Stomach (tissue), 4 donors: ENCODE measurements around the gene TBX21.

Experiments
- CTCF ChIP-seq, 7 experiments: fragments of 450-650 bp in 4 of 7; fragments of 200-600 bp in 3 of 7; sonication (generic) in 3 of 7; IDR thresholded peaks; one replicate each; pipeline ENCODE4 v1.5.1; 2016 to 2019; ENCODE audit warnings: antibody characterized with exemption in 7 of 7, control low read depth in 2 of 7, mild to moderate bottlenecking in 1 of 7
- POLR2A ChIP-seq, 4 donors: fragments of 450-650 bp; IDR thresholded peaks; one replicate each; pipeline ENCODE4 v1.6.1; 2016; ENCODE audit warnings: antibody characterized with exemption in 4 of 4, control low read depth in 2 of 4, mild to moderate bottlenecking in 1 of 4, moderate library complexity in 1 of 4

- no peak for TF ChIP-seq POLR2A (IDR thresholded peaks at IDR 0.05)
- TF ChIP-seq CTCF (IDR thresholded peaks at IDR 0.05), result no peak
Measured at GRCh38 chr17:47741793-47742145, 8.7 kb downstream of the TBX21 start.
